ENCODE measurements around the gene DNAJC5.

DNA sequence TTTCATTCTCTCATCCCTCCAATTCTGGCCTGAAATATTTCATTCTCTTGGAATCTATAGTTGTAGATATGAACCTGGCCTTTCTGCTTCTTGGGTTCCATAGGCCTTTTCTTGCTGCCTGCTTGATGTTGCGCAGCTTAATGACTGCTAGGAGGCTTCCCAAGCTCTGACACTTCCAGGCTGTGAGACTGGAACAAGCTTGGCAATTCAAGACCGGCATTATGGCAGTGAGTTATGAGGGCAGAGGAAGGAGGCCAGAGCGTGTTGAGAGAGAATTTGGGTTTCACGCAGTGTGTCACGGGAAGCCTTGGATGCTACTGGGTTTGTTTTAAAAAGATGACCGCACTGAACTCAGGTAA is 948 bp upstream of the DNAJC5 start:
- TF ChIP-seq, protein P1, sequence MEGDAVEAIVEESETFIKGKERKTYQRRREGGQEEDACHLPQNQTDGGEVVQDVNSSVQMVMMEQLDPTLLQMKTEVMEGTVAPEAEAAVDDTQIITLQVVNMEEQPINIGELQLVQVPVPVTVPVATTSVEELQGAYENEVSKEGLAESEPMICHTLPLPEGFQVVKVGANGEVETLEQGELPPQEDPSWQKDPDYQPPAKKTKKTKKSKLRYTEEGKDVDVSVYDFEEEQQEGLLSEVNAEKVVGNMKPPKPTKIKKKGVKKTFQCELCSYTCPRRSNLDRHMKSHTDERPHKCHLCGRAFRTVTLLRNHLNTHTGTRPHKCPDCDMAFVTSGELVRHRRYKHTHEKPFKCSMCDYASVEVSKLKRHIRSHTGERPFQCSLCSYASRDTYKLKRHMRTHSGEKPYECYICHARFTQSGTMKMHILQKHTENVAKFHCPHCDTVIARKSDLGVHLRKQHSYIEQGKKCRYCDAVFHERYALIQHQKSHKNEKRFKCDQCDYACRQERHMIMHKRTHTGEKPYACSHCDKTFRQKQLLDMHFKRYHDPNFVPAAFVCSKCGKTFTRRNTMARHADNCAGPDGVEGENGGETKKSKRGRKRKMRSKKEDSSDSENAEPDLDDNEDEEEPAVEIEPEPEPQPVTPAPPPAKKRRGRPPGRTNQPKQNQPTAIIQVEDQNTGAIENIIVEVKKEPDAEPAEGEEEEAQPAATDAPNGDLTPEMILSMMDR (IDR thresholded peaks at IDR 0.05): no peak
- TF ChIP-seq POLR2A (IDR thresholded peaks at IDR 0.05): no peak

Measured in ovary (tissue), 3 donors.